GM18508 (cell line): ENCODE measurements around the gene PDCD7.
"Not testable (repeated sequence)": the region's sequence is repeated elsewhere in the genome, so short reads cannot be mapped to it uniquely, and the experiment has no call there.

Source experiments
- ATAC-seq: cut with Tn5 transposase; IDR thresholded peaks from one replicate; pipeline ENCODE4 v1.9.1; 2021; ENCODE audit warnings: moderate number of reproducible peaks; ENCODE audit not compliant: insufficient read depth, unreplicated experiment

The PDCD7 gene

DNA sequence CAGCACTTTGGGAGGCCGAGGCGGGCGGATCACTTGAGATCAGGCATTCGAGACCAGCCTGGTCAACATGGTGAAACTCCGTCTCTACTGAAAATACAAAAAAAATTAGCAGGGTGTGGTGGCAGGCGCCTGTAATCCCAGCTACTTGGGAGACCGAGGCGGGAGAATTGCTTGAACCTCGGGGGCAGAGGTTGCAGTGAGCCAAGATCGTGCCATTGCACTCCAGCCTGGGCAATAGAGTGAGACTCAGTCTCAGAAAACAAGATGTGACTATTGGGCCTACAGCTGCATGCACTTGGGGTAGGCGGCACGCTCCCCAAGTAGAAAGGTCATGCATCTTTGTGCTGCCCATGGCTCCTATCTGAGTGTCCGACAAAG, 39.8 kb downstream of the PDCD7 start:
- not testable (repeated sequence) for ATAC-seq

DNA sequence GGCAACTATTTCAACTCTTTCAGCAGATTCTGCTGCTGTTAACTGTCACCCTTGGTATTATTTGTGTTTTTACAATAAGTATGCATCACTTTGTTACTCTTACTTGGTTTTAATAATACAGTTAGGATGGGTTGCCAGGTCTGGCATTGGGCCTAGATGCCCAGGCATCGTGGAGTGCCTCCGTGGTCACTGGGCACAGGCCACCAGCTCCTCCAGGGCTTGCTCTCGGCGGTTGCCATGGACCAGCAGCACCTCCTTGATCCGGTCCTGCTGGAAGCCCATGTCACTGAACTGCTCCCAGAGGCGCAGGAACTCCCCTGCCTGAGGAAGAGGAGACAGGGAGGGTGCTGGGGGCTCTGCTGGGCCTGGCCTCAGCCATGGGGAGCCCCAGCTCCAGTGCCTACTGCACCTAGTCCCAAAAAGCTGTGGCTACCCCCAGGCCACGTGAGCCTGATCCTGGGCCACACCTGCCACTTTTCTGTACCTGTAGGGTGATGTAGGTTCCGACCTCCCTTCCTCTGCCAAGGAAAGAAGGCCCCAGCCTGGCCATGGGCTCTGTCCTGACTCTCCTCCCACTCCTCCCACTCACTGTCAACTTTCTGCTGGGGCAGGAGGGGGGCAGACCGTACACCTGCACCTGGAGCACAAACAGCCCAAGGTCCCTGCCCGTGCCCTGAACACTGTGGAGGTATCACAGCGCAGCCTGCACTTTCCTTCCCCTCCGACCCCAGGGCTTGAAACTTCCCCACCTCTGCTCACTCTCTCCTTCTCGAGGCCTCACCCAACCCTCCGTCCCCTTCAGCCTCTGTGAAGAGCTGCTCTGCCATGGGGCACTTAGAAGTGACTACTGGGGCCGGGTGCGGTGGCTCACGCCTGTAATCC, 40.5 kb downstream of the PDCD7 start:
- no peak for ATAC-seq

DNA sequence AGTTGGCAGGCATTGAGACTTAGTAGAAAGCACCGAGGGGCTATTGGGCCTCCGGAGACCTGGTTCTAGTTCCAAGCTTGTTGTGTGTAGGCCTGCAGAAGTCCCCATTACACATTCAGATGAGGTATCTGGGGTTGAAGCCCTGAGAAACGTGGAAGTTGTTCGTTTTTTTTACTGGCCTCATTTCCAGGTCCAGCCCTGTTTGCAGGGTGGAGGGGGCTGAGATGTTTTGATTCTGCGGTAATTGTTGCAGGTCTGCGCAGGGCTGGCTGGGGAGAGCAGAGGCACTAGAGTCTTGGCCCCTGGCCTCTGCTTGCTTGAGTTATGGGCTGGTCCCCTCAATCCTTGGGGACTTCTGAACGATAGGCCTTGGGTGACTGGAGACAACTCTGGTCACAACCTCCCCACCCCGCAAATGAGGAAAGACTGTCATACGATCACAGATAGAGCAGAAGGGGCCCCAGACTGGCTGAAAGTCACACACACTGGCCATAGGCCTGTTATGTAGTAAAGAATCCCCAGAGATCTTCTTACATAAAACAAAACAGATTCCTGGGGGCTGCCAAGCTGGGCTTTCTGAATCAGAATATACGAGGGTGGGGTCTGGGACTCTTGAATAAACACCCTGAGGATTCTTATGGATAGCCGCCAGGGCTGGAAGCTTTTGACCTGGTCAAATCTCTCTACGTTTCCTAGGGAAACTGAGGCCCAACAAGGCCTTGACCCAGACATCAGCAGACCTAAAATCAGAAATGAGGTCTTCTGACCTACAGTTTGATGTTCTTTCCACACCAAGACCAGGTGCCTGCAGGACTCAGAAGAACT, 41.5 kb downstream of the PDCD7 start:
- ATAC-seq: no peak

DNA sequence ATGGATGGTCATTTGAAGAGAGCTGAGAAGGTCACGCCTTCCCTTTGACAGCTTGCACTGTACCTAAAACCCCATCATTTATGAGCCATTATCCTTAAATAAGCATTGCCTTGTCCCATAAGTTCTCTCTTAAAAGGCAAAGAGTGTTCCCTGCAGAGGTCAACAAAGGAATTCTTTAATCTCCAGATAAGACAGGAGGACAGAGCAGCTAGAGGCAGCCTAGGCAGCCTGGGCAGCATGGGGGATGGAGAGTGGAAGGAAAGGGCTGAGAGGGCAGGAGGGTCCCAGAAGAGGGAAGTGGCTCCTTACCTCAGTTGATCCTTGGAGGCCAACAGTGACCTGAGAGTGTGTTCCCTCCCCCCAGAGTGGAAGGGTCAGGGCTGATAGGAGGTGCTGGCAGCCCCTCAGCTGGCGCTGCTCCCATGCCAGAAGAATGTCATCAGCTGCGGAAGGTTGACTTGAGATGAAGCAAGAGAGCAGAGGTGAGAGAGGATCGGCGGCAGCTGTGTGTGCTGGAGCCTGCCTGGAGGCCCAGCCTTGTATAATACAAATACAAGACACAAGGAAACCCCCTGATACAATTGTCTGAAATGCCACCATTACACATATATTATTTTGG, 44.3 kb downstream of the PDCD7 start:
- ATAC-seq: no peak

DNA sequence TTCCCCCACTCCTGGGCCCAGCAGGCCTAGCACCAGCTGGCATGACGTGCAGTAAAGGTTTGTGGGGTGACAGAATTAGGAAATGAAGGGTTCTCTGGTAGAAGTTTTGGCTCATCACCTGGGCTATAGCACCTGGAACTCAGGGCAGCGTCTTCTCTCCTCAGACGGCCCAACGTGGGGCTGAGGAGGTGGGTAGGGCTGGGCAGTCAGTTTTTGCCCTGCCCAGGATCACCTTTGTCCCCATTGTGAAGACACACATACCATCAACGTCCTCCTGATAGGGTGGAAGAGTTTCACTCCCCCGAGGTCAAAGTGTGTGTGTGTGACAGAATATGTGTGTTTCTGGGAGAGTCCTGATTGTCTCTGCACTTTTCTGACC, 45.0 kb downstream of the PDCD7 start:
- ATAC-seq: no peak

DNA sequence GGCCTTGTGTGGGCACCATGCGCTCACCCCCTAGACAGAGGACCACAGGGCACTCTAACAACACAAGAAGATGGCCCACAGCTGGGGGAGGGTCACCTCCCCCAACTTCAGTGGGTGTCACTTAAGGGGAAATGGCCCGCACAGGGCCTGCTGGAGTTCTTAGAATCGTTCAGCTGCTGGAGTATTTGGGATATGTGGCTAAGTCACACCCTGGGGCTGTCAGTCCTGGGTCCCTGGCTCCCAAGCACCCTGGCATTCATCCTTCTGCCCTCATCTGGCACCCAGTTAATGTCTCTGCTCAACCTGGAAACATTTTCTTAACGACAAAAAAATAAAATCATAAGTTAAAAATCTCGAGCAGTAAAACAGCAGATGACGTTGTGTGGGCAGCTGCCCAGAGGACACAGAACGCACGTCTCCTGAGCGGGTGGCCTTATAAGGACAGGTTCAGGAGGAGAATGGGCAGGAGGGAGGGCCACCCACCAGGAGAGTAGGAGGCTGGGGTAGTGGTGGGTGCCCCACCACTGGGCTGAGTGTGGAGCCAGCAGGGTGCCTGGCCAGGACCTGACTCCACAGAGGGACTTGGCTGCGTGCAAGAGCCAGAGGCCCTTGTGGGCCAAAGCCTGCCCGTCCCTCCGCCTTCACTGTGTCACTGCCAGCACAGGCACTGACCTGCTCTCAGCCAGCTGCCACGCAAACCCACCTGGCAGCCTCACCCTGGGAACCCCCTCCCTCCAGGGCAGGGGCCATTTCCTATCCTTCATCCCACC, 45.5 kb downstream of the PDCD7 start:
- ATAC-seq: no peak

DNA sequence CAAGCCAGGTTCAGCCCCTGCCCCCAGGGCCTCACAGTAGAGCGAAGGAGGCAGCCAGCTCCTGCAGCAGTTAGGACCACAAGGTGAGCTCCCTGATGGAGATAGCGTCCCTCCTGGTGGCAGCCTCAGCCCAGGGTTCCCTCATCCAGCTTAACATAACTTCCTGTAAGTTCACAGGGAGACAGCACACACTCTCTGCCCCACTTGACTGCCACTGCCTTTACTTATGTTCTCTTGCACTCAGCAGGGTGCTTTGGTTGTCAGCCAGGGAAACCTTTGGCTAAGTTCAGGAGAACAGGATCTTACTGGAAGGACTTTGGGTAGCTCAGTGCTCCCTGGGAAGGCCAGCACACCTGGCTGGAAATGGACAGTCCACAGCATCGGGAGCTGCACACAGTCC, 46.2 kb downstream of the PDCD7 start:
- ATAC-seq: no peak

DNA sequence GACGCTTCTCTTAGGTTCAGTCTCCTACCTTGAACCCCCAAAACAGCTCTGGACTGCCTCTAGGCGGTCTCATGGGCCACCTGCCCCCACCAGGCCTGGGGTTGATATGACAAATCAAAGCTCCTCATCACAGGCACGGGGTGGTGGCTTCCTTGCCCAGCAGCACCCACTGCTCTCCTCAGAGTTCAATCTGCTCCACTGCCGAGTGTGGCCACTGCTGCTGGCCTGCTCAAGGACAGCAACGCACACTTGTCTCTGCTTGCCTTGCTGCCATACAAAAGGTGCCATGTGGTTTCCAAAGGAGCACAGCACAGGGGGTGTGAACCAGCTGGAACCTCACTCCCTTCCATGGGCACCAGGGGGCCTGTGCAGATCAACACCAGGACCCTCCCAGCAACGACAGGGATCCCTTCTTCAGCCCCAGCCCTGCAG, 46.9 kb downstream of the PDCD7 start:
- no peak for ATAC-seq

DNA sequence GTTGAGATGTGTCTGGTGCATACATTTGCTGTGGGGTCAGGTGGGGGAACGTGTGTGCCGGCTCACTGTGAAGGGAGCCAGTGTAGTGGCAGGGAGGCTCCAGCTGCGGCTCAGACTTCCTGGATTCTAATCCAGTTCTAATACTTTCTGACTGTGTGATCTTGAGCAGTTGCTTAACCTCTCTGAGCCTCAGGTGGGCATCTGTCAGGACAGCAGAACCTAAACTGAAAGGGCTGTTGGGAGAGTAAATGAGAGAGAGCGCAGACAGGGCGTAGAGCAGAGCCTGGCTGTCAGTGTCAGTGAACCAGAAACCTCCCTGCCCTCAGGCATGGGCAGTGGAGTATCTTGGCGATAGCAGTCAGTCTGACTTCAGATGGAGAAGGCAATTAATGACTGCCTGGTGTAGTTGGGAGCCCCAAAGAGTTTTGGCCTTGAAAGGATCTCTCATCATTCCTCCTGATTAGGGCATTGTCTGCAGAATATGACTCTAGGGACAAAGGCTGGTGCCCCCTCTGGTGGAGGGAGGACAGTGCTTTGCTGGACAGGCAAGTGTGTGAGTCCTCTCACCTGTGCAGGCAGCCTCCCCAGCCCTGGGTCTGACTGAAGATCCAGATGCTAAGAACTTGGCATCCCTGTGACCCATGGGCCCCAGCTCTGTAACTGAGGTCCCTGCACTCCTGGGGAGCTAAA, 47.5 kb downstream of the PDCD7 start:
- no peak for ATAC-seq

DNA sequence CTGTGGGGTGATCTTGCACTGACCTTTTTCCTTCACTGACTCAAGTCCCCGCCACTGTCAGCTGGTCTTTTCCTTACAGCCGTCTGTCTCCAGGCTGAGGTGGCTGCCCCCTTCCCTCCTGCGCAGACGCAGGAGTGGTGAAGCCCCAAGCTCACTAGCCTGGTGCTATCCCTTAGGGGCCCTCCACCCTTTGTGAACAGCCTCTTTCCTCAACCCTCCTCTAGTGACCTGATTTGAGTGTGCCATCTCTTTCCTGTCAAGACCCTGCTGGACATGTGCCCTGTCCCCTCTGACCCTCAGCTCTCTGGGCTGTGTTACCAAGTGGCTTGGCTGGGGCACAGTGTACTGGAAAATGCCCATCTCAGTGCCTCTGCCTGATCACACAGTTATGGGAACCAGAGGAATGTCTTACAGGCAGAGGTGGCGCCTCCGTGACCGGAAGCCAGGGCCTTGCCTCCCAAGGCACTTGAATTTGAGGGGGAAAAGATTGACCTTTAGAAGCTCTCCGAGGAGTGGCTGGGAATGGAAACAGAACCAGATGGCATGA, 48.3 kb downstream of the PDCD7 start:
- no peak for ATAC-seq

DNA sequence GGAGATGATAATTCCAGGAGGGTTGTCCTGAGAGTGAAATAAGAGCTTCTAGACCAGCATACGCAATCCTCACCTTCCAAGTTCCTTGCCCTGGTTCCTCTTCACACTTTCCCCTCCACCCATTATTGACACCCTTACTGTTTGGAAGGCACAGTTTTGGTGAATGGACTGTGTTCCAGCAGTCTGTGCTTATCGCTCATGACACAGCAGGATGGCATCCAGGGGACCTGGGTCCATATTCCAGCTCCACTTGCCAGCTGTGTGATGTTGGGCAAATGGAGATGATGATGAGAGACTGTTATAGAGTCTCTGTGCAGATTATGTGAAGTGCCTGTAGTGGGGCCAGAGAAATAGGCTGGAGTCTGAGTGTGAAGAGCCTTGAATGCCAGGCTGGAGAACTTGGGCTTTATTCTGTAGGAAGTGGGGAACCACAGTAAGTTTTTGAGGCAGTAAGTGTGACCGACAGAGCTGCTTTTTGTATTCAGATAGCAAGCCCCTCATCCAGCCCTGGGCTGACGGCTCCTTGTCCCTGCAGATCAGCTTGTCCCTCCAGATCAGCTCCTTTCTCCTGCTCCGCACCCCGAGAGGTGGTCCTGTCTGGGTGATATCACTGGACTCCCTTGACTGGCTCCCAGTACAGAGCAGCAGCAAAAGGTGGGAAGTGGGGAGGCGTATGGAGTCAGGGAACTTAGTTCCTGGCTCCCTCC, 49.0 kb downstream of the PDCD7 start:
- ATAC-seq: no peak

DNA sequence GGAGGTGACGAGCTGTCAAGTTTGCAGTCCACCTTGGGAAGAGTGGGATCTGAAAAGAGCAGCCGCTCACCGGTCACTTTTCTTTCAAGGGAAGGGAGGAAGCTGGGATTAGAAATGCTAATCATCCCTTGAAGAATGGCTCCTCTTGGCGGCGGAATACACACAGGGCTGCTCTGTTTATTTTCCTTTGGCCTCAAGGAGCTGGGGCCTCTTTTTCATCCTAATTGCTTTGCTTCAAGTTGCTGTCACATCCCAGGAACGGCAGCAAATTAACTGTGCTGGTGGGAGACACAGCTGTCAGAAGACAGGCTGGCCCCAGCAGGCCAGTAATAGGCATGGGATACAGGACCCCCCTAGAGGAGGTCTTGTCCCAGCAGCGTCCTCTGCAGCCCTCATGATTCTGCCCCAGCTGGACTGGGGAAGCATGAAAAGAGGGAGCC, 50.3 kb downstream of the PDCD7 start:
- ATAC-seq: no peak

DNA sequence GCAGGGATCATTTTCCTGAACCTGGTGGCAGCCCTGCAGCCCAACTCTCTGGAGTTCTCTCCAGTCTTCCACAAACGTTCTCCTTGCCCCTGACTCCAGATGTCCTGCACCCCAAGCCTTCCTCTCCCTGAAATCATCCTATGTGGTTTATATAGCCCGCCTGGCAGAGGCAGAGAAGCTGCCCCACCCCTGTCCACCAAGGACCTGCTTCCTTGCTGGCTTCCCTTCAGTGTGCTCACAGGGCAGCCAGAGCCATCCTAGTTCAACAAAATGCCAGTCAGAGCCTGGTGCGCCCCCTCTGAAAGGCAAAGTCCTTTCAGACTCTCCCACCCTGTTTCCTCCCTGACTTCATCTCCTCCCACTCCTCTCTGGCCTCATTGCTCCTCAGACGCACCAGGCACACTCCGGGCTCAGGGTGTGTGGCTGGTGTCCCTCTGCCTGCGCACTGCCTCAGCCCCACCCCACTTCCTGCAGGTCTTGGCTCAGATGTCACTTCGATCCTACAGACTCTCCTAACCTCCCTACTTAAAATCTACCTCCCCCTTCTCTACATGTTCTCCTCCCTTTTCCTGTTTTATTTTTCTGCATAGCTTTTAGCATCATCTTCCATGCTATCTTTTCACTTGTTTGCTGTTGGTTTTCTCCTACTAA, 51.2 kb downstream of the PDCD7 start:
- ATAC-seq: no peak

DNA sequence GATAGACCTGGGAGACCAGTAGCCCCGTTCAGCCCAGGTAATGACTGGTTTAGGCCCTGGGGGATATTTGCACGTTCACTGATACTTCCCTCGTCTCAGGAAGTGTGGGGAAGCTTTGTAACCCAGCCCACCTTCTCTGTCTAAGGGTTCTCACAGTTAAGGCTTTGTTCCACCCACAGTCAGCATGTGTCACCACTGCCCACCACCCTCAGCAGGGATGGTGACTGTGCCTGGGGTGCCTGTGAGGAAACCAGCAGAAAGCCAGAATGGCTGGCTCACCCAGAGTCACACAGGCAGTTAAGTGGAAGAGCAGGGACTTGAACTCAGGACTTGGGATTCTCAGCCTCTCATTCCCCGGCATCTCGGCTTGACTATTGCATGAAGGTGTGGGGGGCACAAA, 51.9 kb downstream of the PDCD7 start:
- no peak for ATAC-seq

DNA sequence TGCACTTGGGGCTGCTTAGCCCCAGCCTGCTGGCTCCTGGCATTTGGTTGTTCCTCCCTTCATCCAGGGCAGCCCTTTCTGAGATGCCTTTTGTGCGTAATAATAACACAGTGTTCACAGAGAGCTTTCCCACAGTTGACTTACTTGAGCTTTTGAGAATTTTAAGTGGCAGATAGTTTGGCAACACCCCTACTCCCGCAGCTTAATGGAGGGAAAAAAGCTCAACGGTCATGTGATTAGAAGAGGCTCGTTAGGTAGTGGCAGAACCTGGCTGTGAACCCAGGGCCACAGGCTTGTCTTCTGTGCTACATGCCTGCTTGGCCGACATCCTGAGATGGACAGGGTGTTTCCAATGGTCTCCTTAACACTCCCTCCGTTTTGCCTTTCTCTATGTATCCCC, 52.3 kb downstream of the PDCD7 start:
- no peak for ATAC-seq

DNA sequence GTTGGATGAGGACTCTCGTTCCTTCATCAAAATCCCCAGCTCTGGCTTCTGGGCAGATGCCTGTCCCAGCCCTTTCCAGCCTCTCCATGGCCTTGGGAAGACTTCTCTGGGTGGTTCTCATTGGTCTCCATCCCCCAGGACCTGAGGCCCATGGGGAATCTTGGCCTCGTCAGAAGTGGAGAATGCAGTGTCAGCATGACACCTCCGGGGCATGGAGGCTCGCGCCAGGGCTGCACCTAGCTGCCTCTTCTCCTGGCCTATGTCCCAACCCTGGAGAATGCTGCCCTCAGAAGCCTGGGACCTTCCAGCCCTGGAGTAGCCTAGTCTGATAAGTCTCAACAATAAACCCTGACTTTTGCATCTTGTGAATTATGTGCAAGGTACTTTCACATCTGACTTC, 54.0 kb downstream of the PDCD7 start:
- ATAC-seq: no peak

DNA sequence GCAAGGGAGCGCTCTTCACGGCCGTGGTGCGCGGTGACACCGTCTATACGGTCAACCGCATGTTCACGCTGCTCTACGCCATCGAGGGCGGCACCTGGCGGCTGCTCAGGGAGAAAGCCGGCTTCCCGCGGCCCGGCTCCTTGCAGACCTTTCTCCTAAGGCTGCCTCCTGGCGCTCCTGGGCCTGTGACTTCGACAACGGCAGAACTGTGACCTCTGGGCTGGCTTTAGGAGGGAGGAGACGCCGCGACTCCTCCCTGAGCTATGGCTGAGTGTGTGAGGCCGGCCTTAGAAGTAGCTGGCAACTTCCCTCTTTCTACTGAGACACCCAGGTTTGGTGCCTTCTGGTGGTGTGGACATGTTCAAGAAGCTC, 55.6 kb downstream of the PDCD7 start:
- no peak for ATAC-seq

DNA sequence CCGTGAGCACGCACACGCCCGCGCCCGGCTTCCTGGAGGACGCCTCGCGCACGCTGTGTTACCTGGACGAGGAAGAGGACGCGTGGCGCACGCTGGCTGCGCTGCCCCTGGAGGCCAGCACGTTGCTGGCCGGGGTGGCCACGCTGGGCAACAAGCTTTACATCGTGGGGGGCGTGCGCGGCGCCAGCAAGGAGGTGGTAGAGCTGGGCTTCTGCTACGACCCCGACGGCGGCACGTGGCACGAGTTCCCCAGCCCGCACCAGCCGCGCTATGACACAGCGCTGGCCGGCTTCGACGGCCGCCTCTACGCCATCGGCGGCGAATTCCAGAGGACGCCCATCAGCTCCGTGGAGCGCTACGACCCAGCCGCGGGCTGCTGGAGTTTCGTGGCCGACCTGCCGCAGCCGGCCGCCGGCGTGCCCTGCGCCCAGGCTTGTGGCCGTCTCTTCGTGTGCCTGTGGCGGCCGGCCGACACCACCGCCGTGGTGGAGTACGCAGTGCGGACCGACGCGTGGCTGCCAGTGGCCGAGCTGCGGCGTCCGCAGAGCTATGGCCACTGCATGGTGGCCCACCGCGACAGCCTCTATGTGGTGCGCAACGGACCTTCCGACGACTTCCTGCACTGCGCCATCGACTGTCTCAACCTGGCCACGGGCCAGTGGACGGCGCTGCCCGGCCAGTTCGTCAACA, 56.2 kb downstream of the PDCD7 start:
- no peak for ATAC-seq
